Activated effector memory CD4-positive, alpha-beta T cell treated with Interleukin-2 at 50 U/mL for 16 hours (primary cell): Measurements from ENCODE around the gene CENPX.

Source experiments
- DNase-seq: peaks from one replicate; pipeline ENCODE4 v3.0.0-alpha.2; 2020

Gene CENPX

GRCh38 chr17:81976332-81977210, 46.1 kb downstream of the CENPX start:
- DNase-seq: no peak

- DNase-seq: no peak
Observed at GRCh38 chr17:81973432-81973831, 49.2 kb downstream of the CENPX start.

- DNase-seq: no peak
Observed at GRCh38 chr17:81968850-81969812, 53.5 kb downstream of the CENPX start.
